DMS153 (cell line): ENCODE measurements around the gene ISG20L2.
A peak's percentile ranks its signal among the peaks of the same experiment; 100 is the strongest.

ENCODE experiments used
- DNase-seq: peaks from one replicate; lab custom pipeline; 2025; lab: John Stamatoyannopoulos, UW

The ISG20L2 gene

DNA sequence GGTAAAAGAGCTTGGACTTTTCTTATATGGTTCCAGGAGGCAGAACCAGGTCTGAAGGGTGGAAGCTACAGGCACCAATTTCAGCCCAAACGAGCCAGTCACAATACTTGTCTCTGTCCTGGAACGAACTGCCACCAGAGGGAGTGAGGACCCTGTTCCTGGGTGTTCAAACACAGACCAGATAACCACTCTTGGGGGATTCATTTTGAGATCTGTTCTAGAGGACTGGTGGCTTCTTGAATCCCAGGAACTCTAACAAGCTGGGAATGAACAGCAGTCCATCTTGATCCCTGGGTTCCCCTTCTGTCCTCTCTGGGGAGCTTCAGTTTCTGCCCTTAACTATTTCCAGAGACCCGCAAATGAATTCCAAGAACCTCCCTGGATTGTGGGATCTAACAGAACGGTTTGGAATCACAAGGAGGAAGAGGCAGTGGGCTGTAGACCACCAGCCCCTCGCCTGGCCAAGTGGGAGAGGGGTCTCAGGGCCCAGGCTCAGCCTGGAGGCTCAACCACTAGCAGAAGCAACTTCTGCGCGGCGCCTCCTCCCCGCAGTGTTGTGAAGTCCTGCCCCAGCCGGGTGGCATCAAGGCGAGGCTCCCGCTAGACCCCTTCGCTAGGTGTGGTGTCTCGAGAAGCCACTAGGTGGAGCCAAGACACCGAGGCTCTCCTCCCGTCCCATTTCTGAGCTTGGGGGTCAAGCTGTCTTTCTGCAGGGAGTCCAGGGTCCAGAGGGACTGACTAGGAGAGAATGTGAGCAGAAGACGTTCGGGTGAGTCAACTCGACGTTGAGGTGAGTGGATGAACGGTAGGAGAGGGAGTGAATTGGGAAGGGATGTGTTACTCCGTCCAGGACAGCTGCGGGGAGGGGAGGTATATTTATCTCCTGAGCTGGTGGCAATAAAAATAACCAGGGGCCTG, 39.3 kb downstream of the ISG20L2 start:
- DNase-seq, result peak; percentile 82

GRCh38 chr1:156684227-156684782, 44.3 kb downstream of the ISG20L2 start:
- DNase-seq, result no peak

- no peak for DNase-seq
Measured at GRCh38 chr1:156682166-156682890, 46.2 kb downstream of the ISG20L2 start.

DNA sequence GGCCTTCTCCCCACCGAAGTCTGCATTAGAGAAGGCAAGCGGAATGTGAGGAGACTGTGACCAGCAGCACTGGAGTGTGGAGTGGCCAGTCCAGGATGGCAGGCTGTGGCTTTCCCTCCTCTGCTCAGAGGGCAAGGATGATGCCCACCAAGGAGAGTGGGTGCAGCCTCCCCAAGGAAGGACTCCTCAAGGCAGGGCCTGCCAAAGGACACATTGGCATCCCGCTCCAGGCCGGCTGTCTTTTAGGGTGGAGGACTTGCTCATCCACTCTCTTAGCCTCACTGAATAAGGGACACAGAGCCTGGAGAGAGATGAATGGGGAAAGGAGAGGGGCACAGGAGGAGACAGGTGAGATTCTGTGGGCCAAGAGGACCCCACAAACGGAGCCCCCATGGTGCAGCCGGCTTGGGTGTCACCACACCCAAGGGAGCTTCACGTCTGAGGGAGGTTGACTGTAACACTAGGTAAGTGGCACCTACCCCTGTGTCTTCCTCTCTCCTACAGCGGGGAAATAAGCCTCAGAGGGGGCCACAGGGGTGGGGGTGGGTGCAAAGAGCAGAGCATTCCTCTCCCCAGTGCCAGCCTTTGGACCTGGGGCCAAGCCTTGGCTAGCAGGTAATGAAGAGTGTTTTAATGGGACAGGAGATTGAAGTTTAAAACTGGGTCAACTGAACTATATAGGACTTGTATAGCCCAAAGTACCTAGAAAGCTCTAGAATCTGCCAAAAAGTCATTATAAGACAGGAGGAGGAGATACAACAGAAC, 47.2 kb downstream of the ISG20L2 start:
- DNase-seq, result no peak

GRCh38 chr1:156680056-156680455, 48.5 kb downstream of the ISG20L2 start:
- DNase-seq, result no peak

DNA sequence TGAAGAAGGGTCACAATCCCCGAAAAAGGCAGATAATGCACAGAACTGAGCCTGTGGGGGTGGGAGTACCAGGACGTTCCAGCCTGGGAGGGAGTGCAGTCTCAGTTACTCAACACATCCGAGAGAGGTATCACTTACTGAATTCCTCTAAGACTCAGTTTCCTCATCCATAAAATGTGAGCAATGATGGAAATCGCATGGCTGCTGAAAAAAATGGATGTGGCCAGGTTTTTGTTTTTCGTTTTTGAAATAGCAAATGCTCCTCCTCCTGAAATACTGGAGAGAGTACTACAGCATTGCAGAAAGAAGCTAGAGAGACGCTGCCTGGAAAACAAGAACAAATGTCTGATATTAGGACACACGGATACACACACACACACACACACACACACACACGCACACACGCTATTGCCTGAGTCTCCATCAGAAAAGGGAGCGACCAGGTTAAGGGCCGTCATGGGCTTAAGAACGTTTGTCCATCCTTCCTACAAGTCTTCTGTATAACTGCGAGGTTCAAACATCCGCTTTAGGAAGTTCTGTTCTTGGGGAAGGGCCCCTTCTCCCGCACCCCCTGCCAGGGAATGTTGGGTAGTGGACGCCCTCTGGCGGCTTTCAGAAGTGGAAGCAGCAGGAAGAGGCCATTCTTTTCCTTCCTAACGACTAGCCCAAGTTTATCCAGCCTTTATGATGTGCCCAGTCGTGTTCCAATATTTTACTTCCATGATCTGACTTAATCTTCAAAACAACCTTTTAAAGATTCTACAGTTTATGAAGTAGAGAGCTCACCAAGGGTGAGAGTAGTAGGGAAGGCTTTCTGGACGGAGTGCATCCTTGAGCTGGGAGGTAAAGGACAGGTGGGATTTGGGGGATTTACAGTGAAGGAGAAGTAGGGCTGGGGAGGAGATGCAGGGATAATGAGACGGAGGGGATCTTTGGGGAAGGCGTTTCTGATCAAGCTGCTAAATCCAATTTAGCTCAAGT, 50.7 kb downstream of the ISG20L2 start:
- DNase-seq, result peak; percentile 38

- DNase-seq, result peak; percentile 83
Measured at GRCh38 chr1:156676820-156677615, 51.5 kb downstream of the ISG20L2 start, which contains the start of gene NES. TSS of gene NES (minus strand) at chr1:156677407. CDS start at chr1:156677264, 143 bp downstream.

- DNase-seq, result no peak
Measured at GRCh38 chr1:156676114-156676819, 52.3 kb downstream of the ISG20L2 start.

- no peak for DNase-seq
Measured at GRCh38 chr1:156675210-156676113, 53.1 kb downstream of the ISG20L2 start.

GRCh38 chr1:156673387-156674121, 55.0 kb downstream of the ISG20L2 start:
- no peak for DNase-seq
